Liver (tissue), 9 donors: ENCODE data around the gene MAMDC2. TPM values are rescaled to one million over a fixed set of nuclear protein-coding genes. Genes with fewer than 3 reads are reported as not detected.

ENCODE experiments used
- DNase-seq: peaks from one replicate; pipeline ENCODE4 v3.0.0-alpha.2; 2017; ENCODE audit warnings: low spot score
- H3K27ac ChIP-seq, 2 donors: one replicate each; pipeline ENCODE4 v1.7.0; 2013; ENCODE audit warnings: inconsistent platforms in 2 of 2, low read length in 2 of 2, control low read depth in 1 of 2, low read depth in 1 of 2, mild to moderate bottlenecking in 1 of 2
- H3K27me3 ChIP-seq, 4 donors: one replicate each; pipeline versions ENCODE4 v1.6.1 to v1.7.0; 2013; ENCODE audit warnings: low read length in 3 of 4, inconsistent platforms in 1 of 4, mild to moderate bottlenecking in 1 of 4, moderate library complexity in 1 of 4; ENCODE audit not compliant: control insufficient read depth in 4 of 4, insufficient read depth in 4 of 4
- H3K36me3 ChIP-seq, 4 donors: one replicate each; pipeline versions ENCODE4 v1.6.1 to v1.7.0; 2013; ENCODE audit warnings: low read length in 3 of 4, mild to moderate bottlenecking in 3 of 4, low read depth in 1 of 4, moderate library complexity in 1 of 4; ENCODE audit not compliant: control insufficient read depth in 4 of 4, insufficient read depth in 3 of 4
- H3K4me1 ChIP-seq, 4 donors: one replicate each; pipeline versions ENCODE4 v1.6.1 to v1.7.0; 2013; ENCODE audit warnings: low read length in 3 of 4, mild to moderate bottlenecking in 3 of 4, moderate library complexity in 1 of 4; ENCODE audit not compliant: control insufficient read depth in 4 of 4, insufficient read depth in 4 of 4
- H3K4me3 ChIP-seq, 3 donors: one replicate each; pipeline versions ENCODE4 v1.6.1 to v1.7.0; 2013; ENCODE audit warnings: low read length in 3 of 3, control low read depth in 1 of 3, low read depth in 1 of 3, mild to moderate bottlenecking in 1 of 3
- H3K9ac ChIP-seq, 2 donors: one replicate each; pipeline ENCODE4 v1.7.0; 2013; ENCODE audit warnings: low read length in 2 of 2, mild to moderate bottlenecking in 2 of 2, moderate library complexity in 2 of 2, control low read depth in 1 of 2, low read depth in 1 of 2
- H3K9me3 ChIP-seq, 4 donors: one replicate each; pipeline versions ENCODE4 v1.6.1 to v1.7.0; 2013; ENCODE audit warnings: low read length in 3 of 4; ENCODE audit not compliant: control insufficient read depth in 4 of 4
- EGR1 ChIP-seq, 2 donors: IDR thresholded peaks; 2 replicates each; pipeline ENCODE4 v1.6.1; 2016 to 2018; ENCODE audit warnings: antibody characterized with exemption in 2 of 2, low read depth in 2 of 2
- FOXA1 ChIP-seq: IDR thresholded peaks from 2 replicates; pipeline ENCODE4 v1.6.1; 2016; ENCODE audit warnings: antibody characterized with exemption
- FOXA2 ChIP-seq: IDR thresholded peaks from 2 replicates; pipeline ENCODE4 v1.6.1; 2016; ENCODE audit warnings: antibody characterized with exemption
- GABPA ChIP-seq, 2 donors: IDR thresholded peaks in 1 of 2; conservative IDR thresholded peaks in 1 of 2; 2 replicates each; pipeline ENCODE4 v1.6.1; 2016; ENCODE audit warnings: antibody characterized with exemption in 2 of 2, mild to moderate bottlenecking in 1 of 2, moderate library complexity in 1 of 2
- HNF4A ChIP-seq, 2 donors: conservative IDR thresholded peaks; 2 replicates each; pipeline ENCODE4 v1.6.1; 2016; ENCODE audit warnings: antibody characterized with exemption in 2 of 2, mild to moderate bottlenecking in 2 of 2
- HNF4G ChIP-seq: IDR thresholded peaks from 2 replicates; pipeline ENCODE4 v1.6.1; 2016; ENCODE audit warnings: antibody characterized with exemption
- JUND ChIP-seq, 2 donors: IDR thresholded peaks; 2 replicates each; pipeline ENCODE4 v1.6.1; 2016; ENCODE audit warnings: antibody characterized with exemption in 2 of 2
- NR2F2 ChIP-seq: IDR thresholded peaks from 2 replicates; pipeline ENCODE4 v1.6.1; 2016; ENCODE audit warnings: antibody characterized with exemption
- RAD21 ChIP-seq, 2 donors: IDR thresholded peaks; 2 replicates each; pipeline ENCODE4 v1.6.1; 2016; ENCODE audit warnings: antibody characterized with exemption in 2 of 2, mild to moderate bottlenecking in 2 of 2
- REST ChIP-seq: IDR thresholded peaks from 2 replicates; pipeline ENCODE4 v1.6.1; 2016; ENCODE audit warnings: antibody characterized with exemption, mild to moderate bottlenecking
- RXRA ChIP-seq, 2 donors: IDR thresholded peaks; 2 replicates each; pipeline ENCODE4 v1.6.1; 2017 to 2018; ENCODE audit warnings: antibody characterized with exemption in 2 of 2, mild to moderate bottlenecking in 1 of 2
- SP1 ChIP-seq: IDR thresholded peaks from 2 replicates; pipeline ENCODE4 v1.6.1; 2018; ENCODE audit warnings: antibody characterized with exemption, mild to moderate bottlenecking
- TAF1 ChIP-seq: conservative IDR thresholded peaks from 2 replicates; pipeline ENCODE4 v1.6.1; 2016; ENCODE audit warnings: antibody characterized with exemption, mild to moderate bottlenecking
- YY1 ChIP-seq: IDR thresholded peaks from 2 replicates; pipeline ENCODE4 v1.6.1; 2016; ENCODE audit warnings: antibody characterized with exemption, mild to moderate bottlenecking
- WGBS: extraction: QIAGEN DNeasy Blood & Tissue Kit; methylation state at CpG from one replicate; pipeline ENCODE4 v1.1.7; 2013; 5-methylcytosine and 5-hydroxymethylcytosine counted together
- polyA plus RNA-seq, 2 donors: library from polyadenylated mRNA; stranded (reverse) in 1 of 2; unstranded in 1 of 2; fragments of 200-250 nt in 1 of 2; fragments of >200 nt in 1 of 2; fragmentation: Nextera tagmentation in 1 of 2; extraction: Ambion mirVana in 1 of 2; gene quantifications; one replicate each; pipeline versions ENCODE4 v1.2.1 to v1.2.3, GENCODE V29; 2013 to 2015
- total RNA-seq, 2 donors: library from RNA; depleted of rRNA; stranded (reverse); fragments of >200 nt; gene quantifications; one replicate each; pipeline ENCODE4 v1.2.3, GENCODE V29; 2014
- TF ChIP-seq, protein P1 (sequence below): IDR thresholded peaks from 2 replicates; pipeline ENCODE4 v1.6.1; 2016; ENCODE audit warnings: antibody characterized with exemption
- TF ChIP-seq, protein P2 (sequence below): IDR thresholded peaks from 2 replicates; pipeline ENCODE4 v1.6.1; 2016; ENCODE audit warnings: antibody characterized with exemption
- TF ChIP-seq, protein P3 (sequence below): fragments of 150-350 bp; IDR thresholded peaks from 2 replicates; pipeline ENCODE4 v1.5.1; 2017; ENCODE audit warnings: improper control_type of control experiment, low read depth, low read length; ENCODE audit not compliant: missing input control
- TF ChIP-seq, protein P4 (sequence below): IDR thresholded peaks from 2 replicates; pipeline ENCODE4 v1.6.1; 2016; ENCODE audit warnings: antibody characterized with exemption
- donor health status: healthy.
- donor health status: healthy.
- donor health status: healthy.
- donor health status: healthy.
- donor health status: healthy.

The MAMDC2 gene
- total and polyA plus RNA-seq, 4 donors = 0.28 to 4.4 (median 1.0) TPM

GRCh38 chr9:70055406-70056210 is 12.0 kb downstream of the MAMDC2 start:
- Histone ChIP-seq H3K27ac (no peak overlapping the region), H3K36me3 (no peaks in the 10 kb centered on the region), H3K27me3 (no peaks in the 10 kb centered on the region), H3K9me3 (no peaks in the 10 kb centered on the region), H3K4me3 (no peak overlapping the region), H3K4me1 (peaks cover 0 to 6% (median 4%) of the 10 kb centered on the region in 4 donors), H3K9ac (no peak overlapping the region)
- WGBS = 81% methylated on average over 3 of the region's 3 CpGs
- no peak for TF ChIP-seq EGR1 (IDR thresholded peaks at IDR 0.05; ENCODE audit: low read depth in 2 of 2)
- TF ChIP-seq FOXA1 = no peak
- TF ChIP-seq RAD21 (IDR thresholded peaks at IDR 0.05) = no peak
- TF ChIP-seq GABPA (IDR thresholded peaks at IDR 0.05 in 1 of 2, conservative IDR thresholded peaks at IDR 0.05 in 1 of 2) = no peak
- TF ChIP-seq JUND (IDR thresholded peaks at IDR 0.05) = no peak
- TF ChIP-seq, protein P1, sequence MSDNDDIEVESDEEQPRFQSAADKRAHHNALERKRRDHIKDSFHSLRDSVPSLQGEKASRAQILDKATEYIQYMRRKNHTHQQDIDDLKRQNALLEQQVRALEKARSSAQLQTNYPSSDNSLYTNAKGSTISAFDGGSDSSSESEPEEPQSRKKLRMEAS = no peak
- TF ChIP-seq FOXA2 = no peak
- TF ChIP-seq HNF4G = no peak
- TF ChIP-seq, protein P2, sequence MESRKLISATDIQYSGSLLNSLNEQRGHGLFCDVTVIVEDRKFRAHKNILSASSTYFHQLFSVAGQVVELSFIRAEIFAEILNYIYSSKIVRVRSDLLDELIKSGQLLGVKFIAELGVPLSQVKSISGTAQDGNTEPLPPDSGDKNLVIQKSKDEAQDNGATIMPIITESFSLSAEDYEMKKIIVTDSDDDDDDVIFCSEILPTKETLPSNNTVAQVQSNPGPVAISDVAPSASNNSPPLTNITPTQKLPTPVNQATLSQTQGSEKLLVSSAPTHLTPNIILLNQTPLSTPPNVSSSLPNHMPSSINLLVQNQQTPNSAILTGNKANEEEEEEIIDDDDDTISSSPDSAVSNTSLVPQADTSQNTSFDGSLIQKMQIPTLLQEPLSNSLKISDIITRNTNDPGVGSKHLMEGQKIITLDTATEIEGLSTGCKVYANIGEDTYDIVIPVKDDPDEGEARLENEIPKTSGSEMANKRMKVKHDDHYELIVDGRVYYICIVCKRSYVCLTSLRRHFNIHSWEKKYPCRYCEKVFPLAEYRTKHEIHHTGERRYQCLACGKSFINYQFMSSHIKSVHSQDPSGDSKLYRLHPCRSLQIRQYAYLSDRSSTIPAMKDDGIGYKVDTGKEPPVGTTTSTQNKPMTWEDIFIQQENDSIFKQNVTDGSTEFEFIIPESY = no peak
- TF ChIP-seq YY1 = no peak
- TF ChIP-seq TAF1 = no peak
- TF ChIP-seq REST = no peak
- TF ChIP-seq, protein P3, sequence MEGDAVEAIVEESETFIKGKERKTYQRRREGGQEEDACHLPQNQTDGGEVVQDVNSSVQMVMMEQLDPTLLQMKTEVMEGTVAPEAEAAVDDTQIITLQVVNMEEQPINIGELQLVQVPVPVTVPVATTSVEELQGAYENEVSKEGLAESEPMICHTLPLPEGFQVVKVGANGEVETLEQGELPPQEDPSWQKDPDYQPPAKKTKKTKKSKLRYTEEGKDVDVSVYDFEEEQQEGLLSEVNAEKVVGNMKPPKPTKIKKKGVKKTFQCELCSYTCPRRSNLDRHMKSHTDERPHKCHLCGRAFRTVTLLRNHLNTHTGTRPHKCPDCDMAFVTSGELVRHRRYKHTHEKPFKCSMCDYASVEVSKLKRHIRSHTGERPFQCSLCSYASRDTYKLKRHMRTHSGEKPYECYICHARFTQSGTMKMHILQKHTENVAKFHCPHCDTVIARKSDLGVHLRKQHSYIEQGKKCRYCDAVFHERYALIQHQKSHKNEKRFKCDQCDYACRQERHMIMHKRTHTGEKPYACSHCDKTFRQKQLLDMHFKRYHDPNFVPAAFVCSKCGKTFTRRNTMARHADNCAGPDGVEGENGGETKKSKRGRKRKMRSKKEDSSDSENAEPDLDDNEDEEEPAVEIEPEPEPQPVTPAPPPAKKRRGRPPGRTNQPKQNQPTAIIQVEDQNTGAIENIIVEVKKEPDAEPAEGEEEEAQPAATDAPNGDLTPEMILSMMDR = no peak
- no peak for TF ChIP-seq NR2F2
- TF ChIP-seq RXRA (IDR thresholded peaks at IDR 0.05) = no peak
- TF ChIP-seq SP1 = no peak
- TF ChIP-seq, protein P4, sequence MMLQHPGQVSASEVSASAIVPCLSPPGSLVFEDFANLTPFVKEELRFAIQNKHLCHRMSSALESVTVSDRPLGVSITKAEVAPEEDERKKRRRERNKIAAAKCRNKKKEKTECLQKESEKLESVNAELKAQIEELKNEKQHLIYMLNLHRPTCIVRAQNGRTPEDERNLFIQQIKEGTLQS = no peak
- TF ChIP-seq HNF4A (conservative IDR thresholded peaks at IDR 0.05) = no peak
- no peak for DNase-seq
